HCT116 (cell line): ENCODE measurements around the gene CIB4.

Experiments
- CTCF ChIP-seq, 3 experiments: fragments of 200-600 bp in 1 of 3; sonication (generic) in 1 of 3; IDR thresholded peaks in 2 of 3; conservative IDR thresholded peaks in 1 of 3; 2 replicates each; pipeline ENCODE4 v1.5.1; 2012 to 2017; ENCODE audit warnings: low read depth in 2 of 3, low read length in 2 of 3, antibody characterized with exemption in 1 of 3, borderline replicate concordance in 1 of 3, control low read depth in 1 of 3, mild to moderate bottlenecking in 1 of 3, mixed read lengths in 1 of 3, mixed run types in 1 of 3, moderate library complexity in 1 of 3; ENCODE audit not compliant: insufficient read depth in 1 of 3
- POLR2A ChIP-seq: IDR thresholded peaks from 2 replicates; pipeline ENCODE4 v1.7.0; 2011; ENCODE audit warnings: borderline replicate concordance; ENCODE audit not compliant: insufficient read depth, insufficient read length; ENCODE audit errors: extremely low read depth
- POLR2AphosphoS5 ChIP-seq: IDR thresholded peaks from 2 replicates; pipeline ENCODE4 v1.6.1; 2011; ENCODE audit warnings: mild to moderate bottlenecking, low read depth, low read length, moderate library complexity

GRCh38 chr2:26556309-26557243, 84.6 kb downstream of the CIB4 start:
- TF ChIP-seq POLR2A (no peak), CTCF (IDR thresholded peaks at IDR 0.05 in 2 of 3, conservative IDR thresholded peaks at IDR 0.05 in 1 of 3; ENCODE audit: borderline replicate concordance in 1 of 3, insufficient read depth in 1 of 3, low read depth in 2 of 3, low read length in 2 of 3) (no peak), POLR2AphosphoS5 (no peak)
